ENCODE measurements around the gene PM20D2. TPM values are rescaled to one million over a fixed set of nuclear protein-coding genes. Genes with fewer than 3 reads are reported as not detected.

Gene PM20D2
- total RNA-seq, 2 donors from 2014 or later = 11.8 to 12.8 TPM

DNA sequence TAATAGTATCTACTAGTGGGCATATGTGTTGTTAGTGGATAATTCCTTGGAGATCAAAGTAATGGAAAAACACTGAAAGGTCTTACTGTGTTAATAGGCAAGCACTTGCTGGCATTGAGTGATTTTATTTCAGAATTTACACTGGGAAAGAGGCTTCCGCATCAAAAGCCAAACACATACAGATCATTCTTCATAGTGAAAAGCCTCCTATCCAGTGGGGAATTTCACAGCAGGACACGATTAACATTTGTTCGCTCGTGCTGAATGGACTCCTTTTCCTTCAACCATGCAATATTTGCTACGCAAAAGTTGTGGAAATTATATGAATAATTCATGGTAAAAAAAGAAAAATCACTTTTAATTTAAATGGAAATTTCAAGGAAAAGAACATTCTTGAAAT is 44.9 kb downstream of the PM20D2 start:
- DNase-seq = no peak
- intact Hi-C loops (cut with DNase I) = no loop called here
- ATAC-seq = no peak

DNA sequence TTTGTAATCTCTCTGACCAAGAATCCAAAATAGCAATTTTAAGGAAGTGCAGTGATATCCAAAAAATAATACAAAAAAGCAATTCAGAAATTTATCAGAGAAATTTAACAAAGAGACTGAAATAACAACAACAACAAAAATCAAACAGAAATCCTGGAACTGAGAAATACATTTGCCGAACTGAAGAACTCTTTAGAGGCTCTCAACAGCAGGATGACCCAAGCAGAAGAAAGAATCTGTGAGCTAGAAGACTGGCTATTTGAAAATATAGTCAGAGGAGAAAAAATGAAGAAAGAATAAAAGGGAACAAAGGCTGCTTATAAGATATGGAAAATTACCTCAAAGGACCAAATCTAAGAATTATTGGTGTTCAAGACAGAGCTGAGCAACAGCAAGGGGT is 48.7 kb downstream of the PM20D2 start:
- no peak for DNase-seq
- no peak for ATAC-seq
- intact Hi-C loops (cut with DNase I) = no loop called here

DNA sequence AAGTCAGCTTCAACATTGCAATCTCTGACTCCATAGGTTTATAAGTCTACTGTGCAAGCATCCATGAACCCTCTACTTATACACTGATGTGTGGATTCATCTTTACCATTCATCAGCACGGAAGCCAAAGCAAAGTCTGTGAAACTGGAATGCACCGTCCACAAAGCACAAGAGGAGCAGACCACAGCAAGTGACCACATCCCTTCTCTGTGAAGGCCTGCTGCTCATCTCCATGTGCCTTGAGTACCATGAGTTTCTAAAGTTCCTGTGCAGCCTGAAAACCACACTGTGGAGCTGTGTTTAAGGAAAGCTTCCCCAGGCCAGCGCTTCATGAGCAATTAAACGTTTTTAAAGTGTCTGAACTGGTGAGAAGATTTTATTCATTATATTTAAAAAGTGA is 51.3 kb downstream of the PM20D2 start:
- no peak for DNase-seq
- intact Hi-C loops (cut with DNase I) = no loop called here
- ATAC-seq = no peak

DNA sequence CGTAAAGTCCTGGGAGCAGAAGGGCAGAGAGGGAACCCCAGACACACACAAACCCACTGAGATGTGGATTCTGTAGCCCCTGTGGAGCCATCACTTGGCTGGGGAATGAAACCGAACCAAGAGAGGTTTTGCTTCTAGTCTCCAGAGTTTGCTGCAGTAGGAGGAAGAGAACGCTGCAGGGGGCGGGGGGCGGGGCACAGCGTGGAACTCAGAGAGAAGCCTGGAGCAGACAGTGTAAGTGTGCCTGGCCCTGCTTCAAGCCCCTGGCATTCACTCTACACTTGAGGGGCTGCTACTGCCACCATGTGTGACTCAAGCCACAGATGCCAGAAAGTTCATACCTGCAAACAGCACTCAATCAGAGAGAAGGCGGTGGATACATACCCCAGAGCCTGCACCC is 52.4 kb downstream of the PM20D2 start:
- DNase-seq (no peak), ATAC-seq (no peak)
- intact Hi-C loops (cut with DNase I) = no loop called here

DNA sequence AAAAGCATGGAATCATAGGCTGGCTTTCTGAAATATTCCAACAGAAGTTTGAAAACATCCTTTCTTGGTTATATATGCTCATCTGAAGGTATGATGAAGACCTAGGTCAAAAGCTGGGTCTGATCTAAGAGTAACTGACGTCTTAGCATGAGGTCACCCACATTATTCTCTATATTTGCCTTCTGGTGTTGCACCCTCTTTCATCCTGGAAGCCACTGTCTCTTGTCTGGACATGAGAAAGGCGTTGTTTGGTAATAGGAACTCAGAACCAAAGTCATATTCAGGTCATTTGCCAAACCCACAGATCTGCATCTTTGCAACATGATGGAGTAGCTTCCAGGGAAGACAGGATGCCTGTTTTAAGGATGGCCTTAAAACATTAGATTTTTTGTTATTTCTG is 53.7 kb downstream of the PM20D2 start:
- ATAC-seq (no peak), DNase-seq (no peak)
- intact Hi-C loops (cut with DNase I) = no loop called here

DNA sequence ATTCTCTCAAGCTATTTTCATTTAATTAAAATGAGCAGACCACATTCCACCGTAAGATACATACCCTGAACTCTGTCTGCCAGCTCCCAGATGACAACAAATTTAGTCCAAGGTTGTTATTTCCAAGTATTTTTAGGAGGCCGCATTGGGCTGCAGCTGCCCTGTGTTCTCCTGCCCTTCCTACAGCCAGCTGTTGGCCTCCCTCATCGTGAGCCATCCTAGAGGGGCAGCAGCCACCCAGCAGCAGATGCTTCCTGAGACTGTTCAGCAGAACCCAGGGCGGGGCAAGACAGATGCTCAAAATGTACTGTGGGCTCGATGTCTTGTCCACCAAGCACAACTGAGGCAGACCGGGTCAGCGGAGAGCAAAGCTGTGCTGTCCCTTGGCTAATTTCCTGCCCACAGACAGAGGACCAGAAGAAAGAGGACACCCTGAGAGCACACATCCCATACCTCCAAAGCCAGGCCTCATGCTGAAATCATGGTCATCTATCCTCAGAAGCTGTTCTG is 54.9 kb downstream of the PM20D2 start:
- intact Hi-C loops (cut with DNase I) = no loop called here
- no peak for ATAC-seq
- DNase-seq = no peak

DNA sequence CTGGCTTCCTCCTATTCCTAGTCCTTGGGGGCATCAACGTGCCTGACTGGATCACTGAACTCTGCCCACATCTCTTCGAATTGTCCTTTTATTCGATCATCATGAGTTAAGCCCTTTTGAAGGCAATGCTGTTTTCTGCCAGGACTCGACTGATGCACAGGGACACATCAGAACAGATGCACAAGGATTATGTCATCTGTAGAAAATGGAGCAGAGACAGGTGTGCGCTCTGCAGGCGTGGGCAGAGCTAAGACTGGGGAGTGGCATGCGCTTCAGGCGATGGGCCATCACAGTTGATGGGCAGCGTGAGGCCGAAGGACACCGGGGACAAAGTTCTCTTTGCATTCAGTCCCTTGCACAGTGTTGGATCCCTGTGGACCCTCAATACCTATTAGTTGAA is 58.2 kb downstream of the PM20D2 start:
- ATAC-seq (no peak), DNase-seq (no peak)
- intact Hi-C loops (cut with DNase I) = no loop called here

DNA sequence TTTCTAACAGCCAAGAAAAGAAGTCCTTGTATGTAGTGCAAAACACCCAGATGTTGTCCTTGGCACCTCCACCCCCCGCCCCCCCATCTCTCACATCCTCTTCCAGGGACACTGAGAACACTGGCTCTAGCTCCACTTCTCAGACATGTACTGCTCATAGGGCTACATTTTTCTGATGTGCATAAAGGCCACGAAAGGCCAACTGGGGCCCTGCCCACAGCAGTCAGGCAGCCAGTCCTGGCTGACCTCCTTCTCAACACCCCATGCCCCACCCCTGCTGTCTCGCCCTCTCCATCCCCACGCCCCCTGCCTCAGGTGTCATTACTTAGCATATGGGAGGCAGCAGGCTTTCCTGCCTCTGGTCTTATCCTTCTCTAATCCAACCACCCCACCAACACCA is 60.0 kb downstream of the PM20D2 start:
- no peak for ATAC-seq
- intact Hi-C loops (cut with DNase I) = no loop called here
- no peak for DNase-seq

DNA sequence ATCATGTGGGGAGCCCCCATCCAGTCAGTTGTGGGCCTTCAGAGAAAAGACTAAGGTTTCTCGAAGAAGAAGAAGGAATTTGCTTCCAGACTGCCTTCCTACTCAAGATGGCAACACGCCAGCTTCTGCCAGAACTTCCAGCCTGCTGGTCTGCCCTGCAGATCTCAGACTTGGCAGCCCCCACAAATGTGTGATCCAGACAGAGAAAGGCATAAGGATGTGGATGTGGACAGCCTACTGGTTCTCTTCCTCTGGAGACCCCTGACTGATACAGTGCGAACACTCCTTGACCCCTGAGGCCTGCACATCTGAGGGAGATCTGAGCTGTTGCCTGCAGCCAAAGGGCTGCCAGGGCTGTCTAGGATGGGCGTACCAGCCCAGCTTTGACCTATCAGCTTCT is 62.7 kb downstream of the PM20D2 start:
- ATAC-seq = no peak
- no peak for DNase-seq

DNA sequence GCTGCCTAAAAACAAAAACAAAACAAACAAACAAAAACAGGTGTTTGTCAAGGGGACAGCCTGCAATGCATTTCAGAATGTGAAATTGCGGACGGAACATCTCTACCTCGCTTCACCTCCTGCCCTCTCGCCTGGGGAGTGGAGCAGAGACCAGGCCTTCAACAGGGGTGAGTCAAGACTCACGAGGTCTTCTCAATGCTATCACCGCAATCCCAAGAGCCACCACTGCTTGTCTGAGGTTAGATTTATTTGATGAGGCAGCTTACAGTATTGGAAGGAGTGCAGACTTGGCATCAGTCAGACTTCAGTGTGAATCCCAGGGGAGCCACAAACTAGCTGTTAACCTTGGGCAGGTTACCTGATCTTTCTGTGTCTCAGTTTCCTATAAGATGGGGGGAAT is 63.6 kb downstream of the PM20D2 start:
- DNase-seq = no peak
- ATAC-seq = no peak
- intact Hi-C loops (cut with DNase I) = no loop called here

More for the DNA sequence above, 62.7 kb downstream of the PM20D2 start:
- intact Hi-C loops (cut with DNase I) = no loop called here

DNA sequence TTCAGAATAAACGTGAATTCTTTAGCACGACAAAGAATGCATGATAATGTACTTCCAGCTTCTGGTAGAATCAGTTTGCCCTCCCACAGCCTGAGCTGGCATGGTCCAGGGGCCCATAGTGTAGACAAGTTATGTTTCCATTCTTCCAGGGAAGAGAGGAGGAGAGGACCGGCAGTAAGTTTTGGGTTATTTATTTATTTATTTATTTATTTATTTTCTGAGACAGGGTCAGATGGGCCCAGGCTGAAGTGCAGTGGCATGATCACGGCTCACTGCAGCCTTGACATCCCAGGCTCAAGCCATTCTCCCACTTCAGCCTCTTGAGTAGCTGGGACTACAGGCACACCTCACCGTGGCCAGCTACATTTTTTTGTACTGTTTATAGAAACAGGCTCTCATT is 66.6 kb downstream of the PM20D2 start:
- ATAC-seq = no peak
- intact Hi-C loops (cut with DNase I) = no loop called here
- DNase-seq = no peak

DNA sequence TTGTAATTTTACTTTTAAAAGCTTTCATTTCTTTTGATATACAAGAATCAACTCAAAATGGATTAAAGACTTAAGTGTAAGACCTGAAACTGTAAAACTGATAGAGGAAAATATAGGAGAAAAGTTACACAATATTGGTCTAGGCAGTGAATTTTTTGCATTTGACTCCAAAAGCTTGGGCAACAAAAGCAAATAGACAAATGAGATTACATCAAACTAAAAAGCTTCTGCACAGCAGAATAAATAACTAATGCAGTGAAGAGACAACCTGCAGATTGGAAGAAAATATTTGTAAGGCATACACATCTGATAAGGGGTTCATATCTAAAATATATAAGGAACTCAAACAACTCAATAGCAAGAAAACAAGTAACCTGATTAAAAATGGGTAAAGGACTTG is 68.3 kb downstream of the PM20D2 start:
- intact Hi-C loops (cut with DNase I) = no loop called here
- DNase-seq = no peak
- ATAC-seq = no peak

Other genes starting within 250 kb of the PM20D2 start
- 10 to 100 TPM in 1 of 2 donors, 1 to 10 TPM in 1; 8.6 to 10.1 TPM for gene RNGTT, start 182.4 kb upstream of the PM20D2 start, total RNA-seq
- 100 to 1,000 TPM; 177 to 202 TPM for gene PNRC1, start 65.3 kb upstream of the PM20D2 start, total RNA-seq
- gene SRSF12, start 28.0 kb upstream of the PM20D2 start, total RNA-seq = under 1 TPM; 0.09 to 0.65 TPM
- gene GABRR1, start 71.3 kb downstream of the PM20D2 start, total RNA-seq = not detected
- under 1 TPM; 0.53 to 0.97 TPM for gene GABRR2, start 169.2 kb downstream of the PM20D2 start, total RNA-seq
- gene UBE2J1, start 206.7 kb downstream of the PM20D2 start, total RNA-seq = 10 to 100 TPM; 15.6 to 26.1 TPM